Heart left ventricle (tissue), 16 donors: ENCODE data around the gene RPL7A. TPM values are rescaled to one million over a fixed set of nuclear protein-coding genes. Genes with fewer than 3 reads are reported as not detected.

Source experiments
- ATAC-seq, 4 donors: fragments of 200-7000 bp; cut with Tn5 transposase; one replicate each; pipeline ENCODE4 v1.9.1; 2020 to 2022; ENCODE audit warnings: moderate library complexity in 4 of 4, mild to moderate bottlenecking in 3 of 4, moderate number of reproducible peaks in 1 of 4
- DNase-seq, 5 donors: peaks; one replicate each; pipeline ENCODE4 v3.0.0-alpha.2; 2020
- H3K27ac ChIP-seq, 12 donors: fragments of 200-600 bp; sonication (generic) in 4 of 12; one replicate each; pipeline versions ENCODE4 v1.5.0 to v1.8.0; 2016 to 2022; ENCODE audit warnings: mild to moderate bottlenecking in 2 of 12
- H3K27me3 ChIP-seq, 9 donors: fragments of 200-600 bp; sonication (generic) in 2 of 9; one replicate each; pipeline versions ENCODE4 v1.5.1 to v1.8.0; 2016 to 2022; ENCODE audit warnings: mild to moderate bottlenecking in 3 of 9
- H3K36me3 ChIP-seq, 9 donors: fragments of 200-600 bp; sonication (generic) in 2 of 9; one replicate each; pipeline versions ENCODE4 v1.5.0 to v1.8.0; 2018 to 2022; ENCODE audit warnings: mild to moderate bottlenecking in 2 of 9
- H3K4me1 ChIP-seq, 12 donors: fragments of 200-600 bp; sonication (generic) in 4 of 12; one replicate each; pipeline versions ENCODE4 v1.5.0 to v1.8.0; 2016 to 2022; ENCODE audit warnings: mild to moderate bottlenecking in 3 of 12
- H3K4me3 ChIP-seq, 12 donors: fragments of 200-600 bp; sonication (generic) in 4 of 12; one replicate each; pipeline versions ENCODE4 v1.5.0 to v1.8.0; 2017 to 2022; ENCODE audit warnings: mild to moderate bottlenecking in 9 of 12, moderate library complexity in 4 of 12
- H3K9me3 ChIP-seq, 12 donors: fragments of 200-600 bp; sonication (generic) in 4 of 12; one replicate each; pipeline versions ENCODE4 v1.5.0 to v1.8.0; 2016 to 2022; ENCODE audit warnings: mild to moderate bottlenecking in 1 of 12
- POLR2A ChIP-seq, 2 donors: fragments of 450-650 bp; IDR thresholded peaks; one replicate each; pipeline ENCODE4 v1.6.1; 2017; ENCODE audit warnings: antibody characterized with exemption in 2 of 2, mild to moderate bottlenecking in 2 of 2, moderate library complexity in 2 of 2
- WGBS, 4 donors: extraction: QIAGEN DNeasy Blood & Tissue Kit in 2 of 4; methylation state at CpG; one replicate each; pipeline versions ENCODE4 v1.1.5 to v1.1.7; 2013 to 2018; 5-methylcytosine and 5-hydroxymethylcytosine counted together
- intact Hi-C, 10 donors: fragments of 100-400 bp; cut with DNase I; formaldehyde crosslinking; loops; one replicate each; pipeline versions ENCODE4 v1.11.1 to v1.14.2; 2022
- polyA plus RNA-seq, 2 donors: library from polyadenylated mRNA; stranded (reverse); fragments of 200-250 nt; gene quantifications; one replicate each; pipeline ENCODE4 v1.2.3, GENCODE V29; 2013
- total RNA-seq, 9 donors: library from RNA; depleted of rRNA in 2 of 9; stranded (reverse); fragments of >200 nt in 2 of 9; fragmentation: NEBNext Ultra II Directional in 3 of 9; extraction: Animal tissue kit (Norgen Biotek cat#: 25700) in 3 of 9; gene quantifications; one replicate each; pipeline versions ENCODE4 v1.1.0 to v1.2.4, GENCODE V29; 2016 to 2023
- TF ChIP-seq, protein P1 (sequence below), 12 donors: fragments of 200-600 bp; sonication (generic) in 4 of 12; IDR thresholded peaks; one replicate each; pipeline versions ENCODE4 v1.5.0 to v1.8.0; 2018 to 2022; ENCODE audit warnings: antibody characterized with exemption in 12 of 12, mild to moderate bottlenecking in 5 of 12
- donor health status: ischemic (EF 13 %, LVEDD 7.1; RV severe dilation, severe dysfunction).
- donor health status: healthy with polysubstance abuse.
- donor health status: DM: no; HTN: yes; CAD: no.
- donor health status: DM: no; HTN: no; CAD: no.
- donor health status: ischemic (EF 25% LVEDD 6.9; RV normal size, moderate dysfunction).
- donor health status: ischemic (EF 25% LVEDD 5.7; RV mildly dilated, moderate dysfunction).
- donor health status: healthy.
- donor health status: DM: yes; HTN: yes; CAD: no.
- donor health status: ischemic (EF 35%, LVEDD 5.7; RV mildly dilated, moderate dysfunction).
- donor health status: nonischemic (EF 11% LVEDD 7.7; RV severe dilation, severe dysfunction).
- donor health status: DM: yes; HTN: yes; CAD: no.
- donor health status: PGD.
- donor health status: ischemic (EF 29% LVEDD 5.4; RV normal size, mild dysfunction).
- donor health status: nonischemic (EF 23%, LVEDD 6.1; RV moderate dilation, normal function).

Gene RPL7A
- total and polyA plus RNA-seq, 11 donors = 845 to 2,727 (median 1,045) TPM

GRCh38 chr9:133397895-133398294 is 49.9 kb downstream of the RPL7A start:
- WGBS, 4 donors = 63 to 68% (median 64%) methylated on average over 7 to 9 of the region's 9 CpGs
- intact Hi-C loops = no loop called here
- no peak overlapping the region for H3K27ac ChIP-seq
- no peaks in the 10 kb centered on the region for H3K4me1 ChIP-seq
- TF ChIP-seq, protein P1, sequence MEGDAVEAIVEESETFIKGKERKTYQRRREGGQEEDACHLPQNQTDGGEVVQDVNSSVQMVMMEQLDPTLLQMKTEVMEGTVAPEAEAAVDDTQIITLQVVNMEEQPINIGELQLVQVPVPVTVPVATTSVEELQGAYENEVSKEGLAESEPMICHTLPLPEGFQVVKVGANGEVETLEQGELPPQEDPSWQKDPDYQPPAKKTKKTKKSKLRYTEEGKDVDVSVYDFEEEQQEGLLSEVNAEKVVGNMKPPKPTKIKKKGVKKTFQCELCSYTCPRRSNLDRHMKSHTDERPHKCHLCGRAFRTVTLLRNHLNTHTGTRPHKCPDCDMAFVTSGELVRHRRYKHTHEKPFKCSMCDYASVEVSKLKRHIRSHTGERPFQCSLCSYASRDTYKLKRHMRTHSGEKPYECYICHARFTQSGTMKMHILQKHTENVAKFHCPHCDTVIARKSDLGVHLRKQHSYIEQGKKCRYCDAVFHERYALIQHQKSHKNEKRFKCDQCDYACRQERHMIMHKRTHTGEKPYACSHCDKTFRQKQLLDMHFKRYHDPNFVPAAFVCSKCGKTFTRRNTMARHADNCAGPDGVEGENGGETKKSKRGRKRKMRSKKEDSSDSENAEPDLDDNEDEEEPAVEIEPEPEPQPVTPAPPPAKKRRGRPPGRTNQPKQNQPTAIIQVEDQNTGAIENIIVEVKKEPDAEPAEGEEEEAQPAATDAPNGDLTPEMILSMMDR (IDR thresholded peaks at IDR 0.05) = no peak
- TF ChIP-seq POLR2A (IDR thresholded peaks at IDR 0.05) = no peak
- H3K4me3 ChIP-seq = no peak overlapping the region
- H3K36me3 ChIP-seq = peaks cover 0 to 3% (median 0%) of the 10 kb centered on the region in 9 donors
- no peaks in the 10 kb centered on the region for H3K9me3 ChIP-seq
- H3K27me3 ChIP-seq = peaks cover 0 to 19% (median 0%) of the 10 kb centered on the region in 9 donors
- ATAC-seq (no peak), DNase-seq (peak in 1 of 5 donors; percentile 40)

DNA sequence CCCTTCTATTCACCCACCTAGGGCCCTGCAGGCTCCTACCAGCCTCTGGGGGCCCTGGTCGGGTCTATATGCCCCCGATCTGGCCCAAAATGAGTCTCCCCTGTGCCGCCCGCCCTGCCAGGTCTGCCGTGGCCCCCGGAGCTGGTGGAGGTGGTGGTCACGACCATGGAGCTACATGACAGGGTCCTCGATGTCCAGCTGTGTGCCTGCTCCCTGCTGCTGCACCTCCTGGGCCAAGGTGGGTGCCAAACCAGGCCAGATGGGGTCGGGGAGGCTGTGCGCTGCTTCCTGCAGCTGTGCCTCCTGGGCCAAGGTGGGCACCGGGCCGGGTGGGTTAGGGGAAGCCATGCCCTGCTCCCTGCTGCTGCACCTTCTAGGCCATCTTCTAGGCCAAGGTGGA is 52.3 kb downstream of the RPL7A start:
- Histone ChIP-seq H3K4me3 (no peak overlapping the region), H3K27me3 (peaks cover 0 to 4% (median 0%) of the 10 kb centered on the region in 9 donors), H3K36me3 (peaks cover 0 to 13% (median 5%) of the 10 kb centered on the region in 9 donors), H3K27ac (no peak overlapping the region), H3K4me1 (peaks cover 0 to 5% (median 0%) of the 10 kb centered on the region in 12 donors), H3K9me3 (no peaks in the 10 kb centered on the region)
- TF ChIP-seq, protein P1 (IDR thresholded peaks at IDR 0.05) = no peak
- TF ChIP-seq POLR2A (IDR thresholded peaks at IDR 0.05) = no peak
- WGBS, 4 donors = 90 to 94% (median 92%) methylated on average over 8 to 12 of the region's 12 CpGs
- no peak for DNase-seq
- intact Hi-C loops = loop anchor here in 3 of 10 donors (10.0 kb wide), 2 partner anchors 215 to 325 kb away; no protein-coding TSS in a partner anchor
- no peak for ATAC-seq

Other genes with a start within 250 kb of the RPL7A start
- 10 to 100 TPM; 17.8 to 70.1 (median 26.6) TPM for gene RALGDS, start 227.0 kb upstream of the RPL7A start, total RNA-seq
- 10 to 100 TPM; 18.3 to 24.8 TPM for gene RALGDS, start 227.0 kb upstream of the RPL7A start, polyA plus RNA-seq
- gene GBGT1, start 184.3 kb upstream of the RPL7A start, total RNA-seq = 10 to 100 TPM in 2 of 9 donors, 1 to 10 TPM in 7; 4.6 to 22.5 (median 7.1) TPM
- gene GBGT1, start 184.3 kb upstream of the RPL7A start, polyA plus RNA-seq = 1 to 10 TPM; 5.4 to 7.0 TPM
- not detected for gene OBP2B, start 139.0 kb upstream of the RPL7A start, total RNA-seq
- gene OBP2B, start 139.0 kb upstream of the RPL7A start, polyA plus RNA-seq = under 1 TPM in 1 of 2 donors, not detected in 1; 0.38 TPM
- gene ABO, start 73.0 kb upstream of the RPL7A start, total RNA-seq = 1 to 10 TPM in 8 of 9 donors, under 1 TPM in 1; 0.91 to 3.5 (median 2.1) TPM
- 1 to 10 TPM in 1 of 2 donors, under 1 TPM in 1; 0.43 to 1.9 TPM for gene ABO, start 73.0 kb upstream of the RPL7A start, polyA plus RNA-seq
- 10 to 100 TPM in 6 of 9 donors, 1 to 10 TPM in 3; 9.2 to 16.0 (median 11.1) TPM for gene SURF6, start 12.0 kb upstream of the RPL7A start, total RNA-seq
- 10 to 100 TPM; 12.3 to 19.6 TPM for gene SURF6, start 12.0 kb upstream of the RPL7A start, polyA plus RNA-seq
- gene MED22, start 87 bp upstream of the RPL7A start, total RNA-seq = 10 to 100 TPM; 15.5 to 33.8 (median 19.5) TPM
- gene MED22, start 87 bp upstream of the RPL7A start, polyA plus RNA-seq = 10 to 100 TPM; 12.3 to 30.7 TPM
- 10 to 100 TPM; 36.8 to 58.1 (median 50.9) TPM for gene SURF1, start 8.3 kb downstream of the RPL7A start, total RNA-seq
- 100 to 1,000 TPM in 1 of 2 donors, 10 to 100 TPM in 1; 70.8 to 104 TPM for gene SURF1, start 8.3 kb downstream of the RPL7A start, polyA plus RNA-seq
- gene SURF2, start 8.3 kb downstream of the RPL7A start, total RNA-seq = 10 to 100 TPM; 10.0 to 24.8 (median 13.6) TPM
- gene SURF2, start 8.3 kb downstream of the RPL7A start, polyA plus RNA-seq = 10 to 100 TPM; 31.1 to 41.1 TPM
- gene SURF4, start 27.8 kb downstream of the RPL7A start, total RNA-seq = 100 to 1,000 TPM in 2 of 9 donors, 10 to 100 TPM in 7; 53.8 to 106 (median 77.8) TPM
- 100 to 1,000 TPM in 1 of 2 donors, 10 to 100 TPM in 1; 31.2 to 185 TPM for gene SURF4, start 27.8 kb downstream of the RPL7A start, polyA plus RNA-seq
- under 1 TPM in 7 of 9 donors, not detected in 2; 0.40 to 0.91 (median 0.52) TPM for gene STKLD1, start 28.1 kb downstream of the RPL7A start, total RNA-seq
- gene STKLD1, start 28.1 kb downstream of the RPL7A start, polyA plus RNA-seq = under 1 TPM; 0.25 to 0.46 TPM
- gene REXO4, start 69.8 kb downstream of the RPL7A start, total RNA-seq = 10 to 100 TPM in 8 of 9 donors, 1 to 10 TPM in 1; 9.6 to 21.5 (median 13.7) TPM
- gene REXO4, start 69.8 kb downstream of the RPL7A start, polyA plus RNA-seq = 10 to 100 TPM; 10.7 to 30.6 TPM
- 1 to 10 TPM; 1.0 to 3.7 (median 2.7) TPM for gene ADAMTS13, start 74.1 kb downstream of the RPL7A start, total RNA-seq
- 1 to 10 TPM in 1 of 2 donors, under 1 TPM in 1; 0.64 to 5.8 TPM for gene ADAMTS13, start 74.1 kb downstream of the RPL7A start, polyA plus RNA-seq
- gene CACFD1, start 111.8 kb downstream of the RPL7A start, total RNA-seq = 10 to 100 TPM in 7 of 9 donors, 1 to 10 TPM in 2; 8.0 to 15.3 (median 11.6) TPM
- gene CACFD1, start 111.8 kb downstream of the RPL7A start, polyA plus RNA-seq = 10 to 100 TPM; 10.9 to 21.9 TPM
- gene SLC2A6, start 130.9 kb downstream of the RPL7A start, total RNA-seq = 10 to 100 TPM in 1 of 9 donors, 1 to 10 TPM in 8; 1.8 to 10.4 (median 3.2) TPM
- gene SLC2A6, start 130.9 kb downstream of the RPL7A start, polyA plus RNA-seq = 1 to 10 TPM; 2.7 to 4.9 TPM
- gene MYMK, start 176.7 kb downstream of the RPL7A start, total RNA-seq = not detected
- gene MYMK, start 176.7 kb downstream of the RPL7A start, polyA plus RNA-seq = not detected
- 1 to 10 TPM; 2.3 to 5.1 (median 4.2) TPM for gene ADAMTSL2, start 186.5 kb downstream of the RPL7A start, total RNA-seq
- 1 to 10 TPM; 2.3 to 3.5 TPM for gene ADAMTSL2, start 186.5 kb downstream of the RPL7A start, polyA plus RNA-seq